ENCODE data around the gene COTL1. TPM values are rescaled to one million over a fixed set of nuclear protein-coding genes. Genes with fewer than 3 reads are reported as not detected.
A peak's percentile ranks its signal among the peaks of the same experiment; 100 is the strongest.

The COTL1 gene
- total RNA-seq, 1 donor from 2014 or later, result 11.0 TPM

- no peaks in the 10 kb centered on the region for H3K27me3 ChIP-seq (ENCODE audit: control insufficient read depth in 3 of 3, insufficient read depth in 3 of 3, low read length in 3 of 3)
- H3K9me3 ChIP-seq (ENCODE audit: control insufficient read depth in 3 of 3, low read length in 3 of 3), result no peaks in the 10 kb centered on the region
- no peak overlapping the region for H3K9ac ChIP-seq (ENCODE audit: low read depth in 1 of 3, low read length in 3 of 3)
- H3K4me1 ChIP-seq (ENCODE audit: control insufficient read depth in 3 of 3, insufficient read depth in 3 of 3, low read length in 3 of 3), result peaks cover 0 to 6% (median 5%) of the 10 kb centered on the region in 3 donors
- no peak overlapping the region for H3K27ac ChIP-seq (ENCODE audit: low read depth, low read length)
- H3K36me3 ChIP-seq (ENCODE audit: control insufficient read depth in 3 of 3, insufficient read depth in 3 of 3, low read length in 3 of 3), result peaks cover 52 to 60% (median 54%) of the 10 kb centered on the region in 3 donors
- H3K4me3 ChIP-seq (ENCODE audit: low read length in 3 of 3), result no peak overlapping the region
Measured at GRCh38 chr16:84657229-84657837, 39.5 kb upstream of the COTL1 start.

- no peak overlapping the region for H3K4me3 ChIP-seq (ENCODE audit: low read length in 3 of 3)
- H3K27me3 ChIP-seq (ENCODE audit: control insufficient read depth in 3 of 3, insufficient read depth in 3 of 3, low read length in 3 of 3), result no peaks in the 10 kb centered on the region
- H3K9ac ChIP-seq (ENCODE audit: low read depth in 1 of 3, low read length in 3 of 3), result no peak overlapping the region
- no peaks in the 10 kb centered on the region for H3K9me3 ChIP-seq (ENCODE audit: control insufficient read depth in 3 of 3, low read length in 3 of 3)
- H3K36me3 ChIP-seq (ENCODE audit: control insufficient read depth in 3 of 3, insufficient read depth in 3 of 3, low read length in 3 of 3), result peaks cover 45 to 58% (median 47%) of the 10 kb centered on the region in 3 donors
- peaks cover 0 to 6% (median 5%) of the 10 kb centered on the region in 3 donors for H3K4me1 ChIP-seq (ENCODE audit: control insufficient read depth in 3 of 3, insufficient read depth in 3 of 3, low read length in 3 of 3)
- no peak overlapping the region for H3K27ac ChIP-seq (ENCODE audit: low read depth, low read length)
Measured at GRCh38 chr16:84656649-84657048, 38.8 kb upstream of the COTL1 start.

- peaks cover 35 to 50% (median 41%) of the 10 kb centered on the region in 3 donors for H3K36me3 ChIP-seq (ENCODE audit: control insufficient read depth in 3 of 3, insufficient read depth in 3 of 3, low read length in 3 of 3)
Measured at GRCh38 chr16:84654998-84655397, 37.1 kb upstream of the COTL1 start.

GRCh38 chr16:84654238-84654637, 36.4 kb upstream of the COTL1 start:
- Histone ChIP-seq H3K27me3 (ENCODE audit: control insufficient read depth in 3 of 3, insufficient read depth in 3 of 3, low read length in 3 of 3) (no peaks in the 10 kb centered on the region), H3K4me3 (ENCODE audit: low read length in 3 of 3) (no peak overlapping the region), H3K36me3 (ENCODE audit: control insufficient read depth in 3 of 3, insufficient read depth in 3 of 3, low read length in 3 of 3) (peaks cover 27 to 43% (median 35%) of the 10 kb centered on the region in 3 donors), H3K9me3 (ENCODE audit: control insufficient read depth in 3 of 3, low read length in 3 of 3) (no peaks in the 10 kb centered on the region), H3K27ac (ENCODE audit: low read depth, low read length) (no peak overlapping the region), H3K4me1 (ENCODE audit: control insufficient read depth in 3 of 3, insufficient read depth in 3 of 3, low read length in 3 of 3) (peaks cover 4 to 10% (median 8%) of the 10 kb centered on the region in 3 donors), H3K9ac (ENCODE audit: low read depth in 1 of 3, low read length in 3 of 3) (no peak overlapping the region)

More at GRCh38 chr16:84654998-84655397, 37.1 kb upstream of the COTL1 start:
- H3K4me1 ChIP-seq (ENCODE audit: control insufficient read depth in 3 of 3, insufficient read depth in 3 of 3, low read length in 3 of 3), result peaks cover 0 to 6% (median 5%) of the 10 kb centered on the region in 3 donors
- H3K27me3 ChIP-seq (ENCODE audit: control insufficient read depth in 3 of 3, insufficient read depth in 3 of 3, low read length in 3 of 3), result no peaks in the 10 kb centered on the region
- no peak overlapping the region for H3K4me3 ChIP-seq (ENCODE audit: low read length in 3 of 3)
- no peak overlapping the region for H3K9ac ChIP-seq (ENCODE audit: low read depth in 1 of 3, low read length in 3 of 3)
- no peak overlapping the region for H3K27ac ChIP-seq (ENCODE audit: low read depth, low read length)
- H3K9me3 ChIP-seq (ENCODE audit: control insufficient read depth in 3 of 3, low read length in 3 of 3), result no peaks in the 10 kb centered on the region

- H3K9me3 ChIP-seq (ENCODE audit: control insufficient read depth in 3 of 3, low read length in 3 of 3), result no peaks in the 10 kb centered on the region
- H3K36me3 ChIP-seq (ENCODE audit: control insufficient read depth in 3 of 3, insufficient read depth in 3 of 3, low read length in 3 of 3), result peaks cover 15 to 29% (median 23%) of the 10 kb centered on the region in 3 donors
- no peak overlapping the region for H3K27ac ChIP-seq (ENCODE audit: low read depth, low read length)
- peaks cover 12% of the 10 kb centered on the region in 3 donors for H3K4me1 ChIP-seq (ENCODE audit: control insufficient read depth in 3 of 3, insufficient read depth in 3 of 3, low read length in 3 of 3)
- no peak overlapping the region for H3K4me3 ChIP-seq (ENCODE audit: low read length in 3 of 3)
- no peaks in the 10 kb centered on the region for H3K27me3 ChIP-seq (ENCODE audit: control insufficient read depth in 3 of 3, insufficient read depth in 3 of 3, low read length in 3 of 3)
- no peak overlapping the region for H3K9ac ChIP-seq (ENCODE audit: low read depth in 1 of 3, low read length in 3 of 3)
Measured at GRCh38 chr16:84652566-84652965, 34.7 kb upstream of the COTL1 start.

- no peaks in the 10 kb centered on the region for H3K27me3 ChIP-seq (ENCODE audit: control insufficient read depth in 3 of 3, insufficient read depth in 3 of 3, low read length in 3 of 3)
- peaks cover 3 to 19% (median 12%) of the 10 kb centered on the region in 3 donors for H3K36me3 ChIP-seq (ENCODE audit: control insufficient read depth in 3 of 3, insufficient read depth in 3 of 3, low read length in 3 of 3)
- H3K4me3 ChIP-seq (ENCODE audit: low read length in 3 of 3), result no peak overlapping the region
- no peak overlapping the region for H3K9ac ChIP-seq (ENCODE audit: low read depth in 1 of 3, low read length in 3 of 3)
- peaks cover 12 to 13% (median 13%) of the 10 kb centered on the region in 3 donors for H3K4me1 ChIP-seq (ENCODE audit: control insufficient read depth in 3 of 3, insufficient read depth in 3 of 3, low read length in 3 of 3)
- H3K9me3 ChIP-seq (ENCODE audit: control insufficient read depth in 3 of 3, low read length in 3 of 3), result no peaks in the 10 kb centered on the region
- H3K27ac ChIP-seq (ENCODE audit: low read depth, low read length), result no peak overlapping the region
Measured at GRCh38 chr16:84650062-84650991, 32.4 kb upstream of the COTL1 start.

- H3K27ac ChIP-seq (ENCODE audit: low read depth, low read length), result peak overlapping the region; percentile 58
- no peaks in the 10 kb centered on the region for H3K27me3 ChIP-seq (ENCODE audit: control insufficient read depth in 3 of 3, insufficient read depth in 3 of 3, low read length in 3 of 3)
- peak overlapping the region; percentile 82 to 85 (median 83) for H3K9ac ChIP-seq (ENCODE audit: low read depth in 1 of 3, low read length in 3 of 3)
Measured at GRCh38 chr16:84649511-84649861, 31.6 kb upstream of the COTL1 start.

GRCh38 chr16:84648595-84649510, 31.0 kb upstream of the COTL1 start:
- peaks cover 12 to 15% (median 14%) of the 10 kb centered on the region in 3 donors for H3K4me1 ChIP-seq (ENCODE audit: control insufficient read depth in 3 of 3, insufficient read depth in 3 of 3, low read length in 3 of 3)
- H3K4me3 ChIP-seq (ENCODE audit: low read length in 3 of 3), result peak overlapping the region; percentile 73 to 81 (median 78)

More at GRCh38 chr16:84649511-84649861, 31.6 kb upstream of the COTL1 start:
- Histone ChIP-seq H3K4me3 (ENCODE audit: low read length in 3 of 3) (peak overlapping the region; percentile 73 to 81 (median 78)), H3K36me3 (ENCODE audit: control insufficient read depth in 3 of 3, insufficient read depth in 3 of 3, low read length in 3 of 3) (peaks cover 3 to 19% (median 12%) of the 10 kb centered on the region in 3 donors), H3K4me1 (ENCODE audit: control insufficient read depth in 3 of 3, insufficient read depth in 3 of 3, low read length in 3 of 3) (peaks cover 12 to 14% (median 13%) of the 10 kb centered on the region in 3 donors), H3K9me3 (ENCODE audit: control insufficient read depth in 3 of 3, low read length in 3 of 3) (no peaks in the 10 kb centered on the region)

GRCh38 chr16:84647828-84648594, 30.1 kb upstream of the COTL1 start, which contains the start of gene KLHL36:
TSS of gene KLHL36 (plus strand) at chr16:84648511. CDS start at chr16:84650868, 2,357 bp downstream.
- H3K27me3 ChIP-seq (ENCODE audit: control insufficient read depth in 3 of 3, insufficient read depth in 3 of 3, low read length in 3 of 3), result no peaks in the 10 kb centered on the region
- peak within 1 kb of the TSS; percentile 73 to 84 (median 78) for H3K4me3 ChIP-seq (ENCODE audit: low read length in 3 of 3)
- H3K27ac ChIP-seq (ENCODE audit: low read depth, low read length), result peak within 1 kb of the TSS; percentile 58
- no peaks in the 10 kb centered on the region for H3K9me3 ChIP-seq (ENCODE audit: control insufficient read depth in 3 of 3, low read length in 3 of 3)
- peaks cover 3 to 15% (median 9%) of the 10 kb centered on the region in 3 donors for H3K36me3 ChIP-seq (ENCODE audit: control insufficient read depth in 3 of 3, insufficient read depth in 3 of 3, low read length in 3 of 3)
- peaks cover 20 to 21% (median 20%) of the 10 kb centered on the region in 3 donors for H3K4me1 ChIP-seq (ENCODE audit: control insufficient read depth in 3 of 3, insufficient read depth in 3 of 3, low read length in 3 of 3)
- peak within 1 kb of the TSS; percentile 82 to 85 (median 83) for H3K9ac ChIP-seq (ENCODE audit: low read depth in 1 of 3, low read length in 3 of 3)

More at GRCh38 chr16:84648595-84649510, 31.0 kb upstream of the COTL1 start:
- no peaks in the 10 kb centered on the region for H3K9me3 ChIP-seq (ENCODE audit: control insufficient read depth in 3 of 3, low read length in 3 of 3)
- peak overlapping the region; percentile 58 for H3K27ac ChIP-seq (ENCODE audit: low read depth, low read length)
- H3K27me3 ChIP-seq (ENCODE audit: control insufficient read depth in 3 of 3, insufficient read depth in 3 of 3, low read length in 3 of 3), result no peaks in the 10 kb centered on the region
- H3K9ac ChIP-seq (ENCODE audit: low read depth in 1 of 3, low read length in 3 of 3), result peak overlapping the region; percentile 82 to 85 (median 83)
- peaks cover 3 to 19% (median 10%) of the 10 kb centered on the region in 3 donors for H3K36me3 ChIP-seq (ENCODE audit: control insufficient read depth in 3 of 3, insufficient read depth in 3 of 3, low read length in 3 of 3)

Data from skeletal muscle tissue (tissue), 4 donors.